GM10248 (cell line): Measurements from ENCODE around the gene MXD1.

Experiments used
- CTCF ChIA-PET: fragments of 300-600 bp; sonication (Branson Sonifier 250); formaldehyde crosslinking; extraction: SDS; loops from one replicate; lab custom pipeline; 2021; ENCODE audit warnings: antibody characterized with exemption; lab: Yijun Ruan, JAX
- POLR2A ChIA-PET: fragments of 350-650 bp; sonication (Branson Sonifier 250); formaldehyde crosslinking; extraction: SDS; loops from one replicate; lab custom pipeline; 2020; ENCODE audit warnings: antibody characterized with exemption; lab: Yijun Ruan, JAX
- DNase-seq: peaks from one replicate; pipeline ENCODE4 v3.0.0; 2012; ENCODE audit errors: extremely low spot score
- TF ChIP-seq, protein P1 (sequence below): IDR thresholded peaks from 2 replicates; pipeline ENCODE4 v1.5.1; 2012; ENCODE audit warnings: mild to moderate bottlenecking, low read depth; ENCODE audit errors: extremely low read depth, missing control alignments, control extremely low read depth

Gene MXD1

DNA sequence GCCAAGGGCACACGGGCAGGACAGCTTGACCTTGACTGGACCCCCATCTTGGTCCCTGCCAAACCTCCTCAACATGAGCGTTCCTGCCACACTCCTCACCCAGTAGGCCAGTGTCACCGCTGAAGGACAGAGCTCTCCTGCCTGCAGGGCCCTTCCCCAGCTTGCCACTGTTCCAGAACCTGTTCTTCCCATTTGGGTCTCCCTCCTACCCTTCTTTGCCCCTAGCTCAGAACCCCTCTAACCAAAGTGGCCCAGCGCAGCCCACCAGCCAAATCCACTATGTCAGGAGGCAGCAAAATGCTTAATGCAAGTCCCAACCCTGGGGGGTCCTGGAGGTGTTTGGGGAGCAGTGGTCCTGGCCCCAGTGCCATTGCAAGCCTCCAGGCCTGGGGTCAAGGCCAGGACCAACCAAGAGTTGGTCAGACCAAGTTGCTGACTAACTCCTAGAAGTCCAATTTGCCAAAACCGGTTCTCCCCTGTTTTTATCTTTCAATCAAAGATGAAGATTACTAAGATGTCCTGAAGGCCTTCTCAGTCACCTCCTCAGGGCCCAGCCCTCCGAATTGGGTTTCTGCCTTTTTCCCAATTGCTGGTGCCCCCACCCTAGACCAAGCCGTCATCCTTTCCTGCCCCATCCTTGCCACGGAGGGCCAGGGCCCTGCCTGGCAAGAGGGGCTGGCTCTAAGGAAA lies 51.0 kb downstream of the MXD1 start:
- DNase-seq = no peak
- POLR2A ChIA-PET = no interaction called here
- TF ChIP-seq, protein P1, sequence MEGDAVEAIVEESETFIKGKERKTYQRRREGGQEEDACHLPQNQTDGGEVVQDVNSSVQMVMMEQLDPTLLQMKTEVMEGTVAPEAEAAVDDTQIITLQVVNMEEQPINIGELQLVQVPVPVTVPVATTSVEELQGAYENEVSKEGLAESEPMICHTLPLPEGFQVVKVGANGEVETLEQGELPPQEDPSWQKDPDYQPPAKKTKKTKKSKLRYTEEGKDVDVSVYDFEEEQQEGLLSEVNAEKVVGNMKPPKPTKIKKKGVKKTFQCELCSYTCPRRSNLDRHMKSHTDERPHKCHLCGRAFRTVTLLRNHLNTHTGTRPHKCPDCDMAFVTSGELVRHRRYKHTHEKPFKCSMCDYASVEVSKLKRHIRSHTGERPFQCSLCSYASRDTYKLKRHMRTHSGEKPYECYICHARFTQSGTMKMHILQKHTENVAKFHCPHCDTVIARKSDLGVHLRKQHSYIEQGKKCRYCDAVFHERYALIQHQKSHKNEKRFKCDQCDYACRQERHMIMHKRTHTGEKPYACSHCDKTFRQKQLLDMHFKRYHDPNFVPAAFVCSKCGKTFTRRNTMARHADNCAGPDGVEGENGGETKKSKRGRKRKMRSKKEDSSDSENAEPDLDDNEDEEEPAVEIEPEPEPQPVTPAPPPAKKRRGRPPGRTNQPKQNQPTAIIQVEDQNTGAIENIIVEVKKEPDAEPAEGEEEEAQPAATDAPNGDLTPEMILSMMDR = no peak
- CTCF ChIA-PET = interaction anchor here (0.9 kb wide), 1 partner anchor 14 kb away, joined by 3 read pairs; no protein-coding TSS in a partner anchor

DNA sequence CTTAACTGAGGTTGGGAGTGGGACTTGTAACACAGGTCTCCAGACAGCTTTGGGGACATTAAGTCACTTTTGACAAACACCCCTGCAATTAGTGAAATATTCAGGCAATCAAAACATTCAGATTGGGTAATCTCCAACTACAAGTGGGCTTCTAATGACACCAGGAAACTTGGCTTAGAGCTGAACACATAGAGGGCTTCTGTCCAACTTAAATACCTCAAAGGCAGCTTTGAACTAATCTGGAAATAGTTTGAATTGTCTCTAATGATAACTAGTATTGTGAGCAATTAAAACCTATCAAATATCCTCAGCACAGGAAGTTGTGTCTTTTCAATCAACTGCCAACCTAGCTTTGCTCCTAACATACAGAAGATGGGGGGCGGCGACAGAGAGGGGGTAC lies 51.6 kb downstream of the MXD1 start:
- TF ChIP-seq, protein P1 = no peak
- POLR2A ChIA-PET = no interaction called here
- DNase-seq = no peak
- CTCF ChIA-PET = interaction anchor here (0.9 kb wide), 1 partner anchor 15 kb away, joined by 3 read pairs; no protein-coding TSS in a partner anchor

DNA sequence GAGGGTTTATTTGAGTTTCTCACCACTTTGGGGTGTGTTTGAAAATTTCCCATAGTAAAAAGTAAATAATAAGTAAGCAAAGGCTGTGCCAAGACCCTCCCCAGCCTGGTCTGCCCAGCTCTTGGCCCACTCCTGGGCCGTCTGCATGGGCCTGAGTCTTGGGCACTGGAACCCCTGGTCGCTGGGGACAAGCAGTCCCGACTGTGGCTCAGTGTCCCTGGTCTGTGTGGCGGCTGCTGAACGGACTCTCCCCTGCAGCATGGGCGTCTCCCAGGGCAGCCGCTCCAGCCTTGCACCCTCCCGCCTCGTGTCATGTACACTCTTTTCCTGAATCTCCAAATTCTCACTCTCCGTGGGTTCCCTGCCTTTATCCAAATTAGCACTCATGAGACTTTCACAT lies 53.7 kb downstream of the MXD1 start:
- CTCF ChIA-PET = no interaction called here
- POLR2A ChIA-PET = no interaction called here
- no peak for DNase-seq
- TF ChIP-seq, protein P1 = no peak

DNA sequence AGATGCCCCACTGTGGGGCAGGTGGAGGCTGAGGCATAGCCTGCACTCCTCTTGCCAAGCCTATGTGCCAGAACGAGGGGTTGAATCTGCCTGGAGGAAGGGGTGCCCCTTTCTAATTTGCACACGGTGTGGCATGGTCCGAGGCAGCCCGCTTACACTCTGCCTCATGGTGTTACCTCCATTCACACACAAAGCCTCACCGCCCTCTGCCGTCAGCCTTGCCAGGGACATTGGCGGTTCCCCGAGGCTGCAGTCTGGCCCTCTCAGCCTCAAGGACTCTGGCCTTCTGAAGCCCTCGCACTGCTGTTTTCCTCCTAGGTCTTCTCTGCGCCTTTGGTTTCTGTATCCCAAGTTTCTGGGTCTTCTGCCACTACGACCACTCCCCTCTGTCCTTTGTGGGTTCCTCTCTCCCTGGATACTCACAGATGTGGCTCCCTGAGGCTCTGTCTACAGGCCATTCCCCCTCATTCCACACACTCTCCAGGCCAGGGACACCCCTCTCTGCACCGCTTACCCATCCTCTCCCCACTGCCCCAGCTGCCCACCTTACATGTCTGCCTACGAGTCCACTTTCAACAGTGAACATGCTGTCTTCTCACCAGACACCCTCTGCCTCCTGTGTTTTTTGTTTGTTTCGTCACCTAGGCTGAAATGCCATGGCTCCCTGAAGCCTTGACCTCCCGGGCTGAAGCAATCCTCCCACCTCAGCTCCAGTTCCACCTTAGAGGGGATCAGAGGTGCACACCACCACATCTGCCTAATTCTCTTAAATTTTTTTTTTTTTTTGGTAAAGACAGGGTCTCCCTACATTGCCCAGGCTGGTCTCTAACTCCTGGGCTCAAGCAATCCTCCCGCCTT lies 54.4 kb downstream of the MXD1 start:
- TF ChIP-seq, protein P1 = no peak
- ChIA-PET CTCF (no interaction called here), POLR2A (no interaction called here)
- no peak for DNase-seq

DNA sequence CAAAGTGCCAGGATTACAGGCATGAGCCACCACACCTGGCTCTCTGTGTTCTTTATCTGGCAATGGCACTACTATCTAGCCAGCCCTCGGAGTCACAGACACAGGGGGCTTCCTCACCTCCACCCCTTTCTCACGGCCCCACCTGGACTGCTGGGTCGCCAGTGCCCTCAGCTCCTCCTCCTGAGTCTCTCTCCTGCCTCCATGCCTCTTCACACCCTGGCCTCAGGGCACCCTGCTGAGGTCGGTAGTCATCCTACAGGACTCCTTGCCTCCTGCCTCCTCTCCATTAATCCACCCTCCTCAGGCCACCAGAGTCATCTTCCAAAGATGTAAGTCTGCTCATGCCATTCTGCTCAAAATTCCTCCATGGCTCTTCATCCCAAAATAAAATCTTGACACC lies 55.1 kb downstream of the MXD1 start:
- CTCF ChIA-PET = no interaction called here
- POLR2A ChIA-PET = no interaction called here
- DNase-seq = no peak
- TF ChIP-seq, protein P1 = no peak

DNA sequence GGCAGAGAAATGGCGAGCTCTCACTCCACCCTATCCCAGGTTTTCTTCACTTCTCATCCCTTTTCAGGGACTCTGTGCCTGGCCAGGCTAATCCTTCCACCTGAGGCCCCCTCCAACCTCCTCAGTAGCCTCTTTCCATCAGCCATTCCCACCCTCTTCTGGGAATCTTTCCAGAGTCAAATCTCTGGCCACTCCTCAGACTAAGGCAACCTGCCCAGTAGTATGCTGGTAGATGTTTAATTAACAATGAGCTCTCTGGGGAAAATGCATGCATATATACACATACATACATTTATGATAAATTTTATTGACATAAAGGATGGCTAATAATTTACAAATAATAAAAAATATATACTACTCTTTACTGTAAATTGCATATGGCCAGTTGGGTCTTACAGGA lies 57.9 kb downstream of the MXD1 start:
- POLR2A ChIA-PET = no interaction called here

More for the DNA sequence above, 57.9 kb downstream of the MXD1 start:
- no peak for DNase-seq
- CTCF ChIA-PET = interaction anchor here (1.0 kb wide), 1 partner anchor 98 kb away, joined by 3 read pairs; no protein-coding TSS in a partner anchor
- TF ChIP-seq, protein P1 = no peak
